HG03521 (cell line): ENCODE results near the gene GNAO1.

Experiments used
- ATAC-seq: cut with Tn5 transposase; IDR thresholded peaks from one replicate; pipeline ENCODE4 v1.9.1; 2021; ENCODE audit warnings: mild to moderate bottlenecking, moderate library complexity; ENCODE audit not compliant: unreplicated experiment

GNAO1 gene

GRCh38 chr16:56197192-56197992 lies 6.1 kb downstream of the GNAO1 start:
- ATAC-seq, result no peak

GRCh38 chr16:56198006-56198754 lies 6.9 kb downstream of the GNAO1 start:
- ATAC-seq, result no peak

- ATAC-seq, result no peak
Measured at GRCh38 chr16:56198755-56199114, 7.4 kb downstream of the GNAO1 start.

- peak; percentile 52 for ATAC-seq
Measured at GRCh38 chr16:56199164-56199563, 7.9 kb downstream of the GNAO1 start.

GRCh38 chr16:56201030-56201429 lies 9.7 kb downstream of the GNAO1 start:
- ATAC-seq, result no peak

GRCh38 chr16:56202036-56202435 lies 10.7 kb downstream of the GNAO1 start:
- no peak for ATAC-seq

GRCh38 chr16:56203052-56203451 lies 11.8 kb downstream of the GNAO1 start:
- peak; percentile 53 for ATAC-seq

- ATAC-seq, result no peak
Measured at GRCh38 chr16:56204816-56205215, 13.5 kb downstream of the GNAO1 start.

- ATAC-seq, result no peak
Measured at GRCh38 chr16:56206951-56207350, 15.7 kb downstream of the GNAO1 start.

- ATAC-seq, result no peak
Measured at GRCh38 chr16:56207421-56207820, 16.1 kb downstream of the GNAO1 start.

GRCh38 chr16:56211435-56211981 lies 20.2 kb downstream of the GNAO1 start:
- ATAC-seq, result no peak

- no peak for ATAC-seq
Measured at GRCh38 chr16:56212144-56212543, 20.9 kb downstream of the GNAO1 start.

GRCh38 chr16:56221995-56222394 lies 30.7 kb downstream of the GNAO1 start:
- no peak for ATAC-seq

- no peak for ATAC-seq
Measured at GRCh38 chr16:56222474-56222997, 31.2 kb downstream of the GNAO1 start.

- ATAC-seq, result no peak
Measured at GRCh38 chr16:56225017-56225742, 33.9 kb downstream of the GNAO1 start.

GRCh38 chr16:56226187-56226586 lies 34.9 kb downstream of the GNAO1 start:
- ATAC-seq, result no peak

- ATAC-seq, result no peak
Measured at GRCh38 chr16:56226845-56227525, 35.7 kb downstream of the GNAO1 start.

GRCh38 chr16:56227936-56228335 lies 36.6 kb downstream of the GNAO1 start:
- no peak for ATAC-seq

- no peak for ATAC-seq
Measured at GRCh38 chr16:56228476-56228875, 37.2 kb downstream of the GNAO1 start.

- no peak for ATAC-seq
Measured at GRCh38 chr16:56233795-56234566, 42.7 kb downstream of the GNAO1 start.
